ENCODE data around the gene ADAMTS4.

Gene ADAMTS4

GRCh38 chr1:161219078-161219892 is 20.4 kb upstream of the ADAMTS4 start:
- H3K27ac ChIP-seq: no peak overlapping the region
- TF ChIP-seq CTCF (IDR thresholded peaks at IDR 0.05) (no peak), ZFX (IDR thresholded peaks at IDR 0.05; ENCODE audit: borderline replicate concordance) (no peak)

GRCh38 chr1:161218301-161219077 is 19.6 kb upstream of the ADAMTS4 start:
- TF ChIP-seq ZFX (IDR thresholded peaks at IDR 0.05; ENCODE audit: borderline replicate concordance) (no peak), CTCF (IDR thresholded peaks at IDR 0.05) (no peak)

GRCh38 chr1:161217831-161218230 is 19.0 kb upstream of the ADAMTS4 start:
- TF ChIP-seq ZFX (IDR thresholded peaks at IDR 0.05; ENCODE audit: borderline replicate concordance) (no peak), CTCF (IDR thresholded peaks at IDR 0.05) (no peak)
- H3K27ac ChIP-seq: no peak overlapping the region

More at GRCh38 chr1:161218301-161219077, 19.6 kb upstream of the ADAMTS4 start:
- H3K27ac ChIP-seq: no peak overlapping the region

- no peak overlapping the region for H3K27ac ChIP-seq
- TF ChIP-seq CTCF (IDR thresholded peaks at IDR 0.05) (no peak), ZFX (IDR thresholded peaks at IDR 0.05; ENCODE audit: borderline replicate concordance) (no peak)
Measured at GRCh38 chr1:161216945-161217712, 18.3 kb upstream of the ADAMTS4 start.

- H3K27ac ChIP-seq: no peak within 1 kb of the TSS
Measured at GRCh38 chr1:161215076-161215475, 16.2 kb upstream of the ADAMTS4 start, which contains the start of gene FCER1G. Gene FCER1G (plus strand): TSS chr1:161215295. CDS start chr1:161215322, 27 bp downstream.

GRCh38 chr1:161214369-161214768 is 15.5 kb upstream of the ADAMTS4 start:
- TF ChIP-seq ZFX (IDR thresholded peaks at IDR 0.05; ENCODE audit: borderline replicate concordance) (no peak), CTCF (IDR thresholded peaks at IDR 0.05) (no peak)

More at GRCh38 chr1:161215076-161215475, 16.2 kb upstream of the ADAMTS4 start, which contains the start of gene FCER1G:
- no peak for TF ChIP-seq CTCF (IDR thresholded peaks at IDR 0.05)
- TF ChIP-seq ZFX (IDR thresholded peaks at IDR 0.05; ENCODE audit: borderline replicate concordance): no peak

More at GRCh38 chr1:161214369-161214768, 15.5 kb upstream of the ADAMTS4 start:
- H3K27ac ChIP-seq: no peak overlapping the region

All from 22Rv1 (cell line).